NCI-H748 treated with DMSO at 0.1 percent for 48 hours (cell line): ENCODE measurements around the gene WNT9B.
"Not testable (repeated sequence)": the region's sequence is repeated elsewhere in the genome, so short reads cannot be mapped to it uniquely, and the experiment has no call there.

Source experiments
- DNase-seq: peaks from one replicate; lab custom pipeline; 2025; lab: John Stamatoyannopoulos, UW

Gene WNT9B

DNA sequence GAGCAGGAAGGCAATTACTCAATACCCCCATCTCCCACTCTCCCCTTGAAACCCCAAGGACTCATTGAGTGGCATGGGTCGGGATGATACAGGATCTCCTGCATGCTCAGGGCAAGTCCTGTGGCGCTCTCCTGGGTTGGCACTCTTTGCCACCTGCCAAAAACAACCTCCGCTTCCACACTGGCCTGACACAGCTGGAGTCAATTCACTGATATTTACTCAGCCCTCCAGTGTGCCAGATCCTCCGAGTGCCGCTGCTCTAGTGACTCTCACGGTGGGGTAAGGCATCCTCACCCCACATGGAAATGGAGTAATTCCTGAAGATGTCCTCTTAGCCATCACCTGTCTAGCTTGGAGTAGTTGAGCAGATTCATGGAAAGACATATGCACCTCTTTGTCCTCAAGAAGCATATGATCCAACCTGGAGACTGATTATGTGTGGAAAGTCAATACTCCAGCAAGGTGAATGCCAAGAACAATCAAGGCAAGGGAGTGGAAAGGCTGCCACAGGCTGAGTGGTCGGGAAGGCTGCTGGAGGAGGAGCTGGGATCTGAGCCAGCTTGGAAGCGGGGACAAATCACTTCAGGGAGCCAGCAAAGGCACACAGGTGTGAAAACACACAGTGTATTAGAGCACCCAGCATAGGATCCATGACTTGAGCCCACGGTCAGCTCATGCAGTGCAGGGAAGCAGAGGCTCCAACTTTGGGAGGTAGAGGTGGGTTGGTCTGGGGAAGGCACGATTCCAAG is 59.0 kb downstream of the WNT9B start:
- no peak for DNase-seq

- DNase-seq, result no peak
Measured at GRCh38 chr17:46911311-46911710, 59.9 kb downstream of the WNT9B start.

DNA sequence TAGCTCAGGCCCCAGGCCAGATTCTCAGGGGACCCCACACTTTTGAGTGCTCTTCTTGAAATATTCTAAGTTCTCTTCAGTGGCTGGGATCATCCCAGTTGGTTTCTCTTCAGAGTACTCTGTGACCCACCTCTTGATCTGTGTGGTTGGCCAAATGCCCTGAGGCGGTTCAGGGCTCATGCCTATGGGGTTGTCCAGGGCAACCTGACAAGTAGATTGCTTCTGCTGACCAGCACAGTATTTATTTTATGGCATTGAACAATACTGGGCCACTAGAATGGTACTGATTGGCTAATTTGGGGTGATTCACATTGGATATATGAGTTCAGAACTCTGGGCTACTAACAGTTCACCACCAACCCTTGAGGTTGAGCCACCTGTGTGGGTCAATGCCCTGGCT is 64.2 kb downstream of the WNT9B start:
- DNase-seq, result no peak

- no peak for DNase-seq
Measured at GRCh38 chr17:46916211-46916610, 64.8 kb downstream of the WNT9B start.

GRCh38 chr17:46916623-46917022 is 65.2 kb downstream of the WNT9B start:
- no peak for DNase-seq

DNA sequence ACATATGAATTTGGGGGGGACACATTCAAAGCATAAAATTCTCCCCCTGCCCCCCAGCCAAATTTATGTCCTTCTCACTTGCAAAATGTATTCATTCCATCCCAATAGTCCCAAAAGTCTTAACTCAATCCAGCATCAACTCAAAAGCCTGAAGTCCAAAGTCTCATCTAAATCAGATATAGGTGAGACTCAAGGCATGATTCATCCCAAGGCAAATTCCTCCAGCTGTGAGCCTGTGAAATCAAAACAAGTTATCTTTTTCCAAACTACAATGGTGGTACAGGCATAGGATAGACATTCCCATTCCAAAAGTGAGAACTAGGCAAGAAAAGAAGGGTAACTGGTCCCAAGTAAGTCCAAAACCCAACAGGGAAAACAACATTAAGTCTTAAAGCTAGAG is 65.7 kb downstream of the WNT9B start:
- DNase-seq, result no peak

- DNase-seq, result no peak
Measured at GRCh38 chr17:46917516-46917915, 66.1 kb downstream of the WNT9B start.

DNA sequence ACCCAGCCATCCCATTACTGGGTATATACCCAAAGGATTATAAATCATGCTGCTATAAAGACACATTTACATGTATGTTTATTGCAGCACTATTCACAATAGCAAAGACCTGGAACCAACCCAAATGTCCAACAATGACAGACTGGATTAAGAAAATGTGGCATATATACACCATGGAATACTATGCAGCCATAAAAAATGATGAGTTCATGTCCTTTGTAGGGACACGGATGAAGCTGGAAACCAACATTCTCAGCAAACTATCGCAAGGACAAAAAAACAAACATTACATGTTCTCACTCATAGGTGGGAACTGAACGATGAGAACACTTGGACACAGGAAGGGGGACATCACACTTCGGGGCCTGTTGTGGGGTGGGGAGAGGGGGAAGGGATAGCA is 70.6 kb downstream of the WNT9B start:
- not testable (repeated sequence) for DNase-seq

DNA sequence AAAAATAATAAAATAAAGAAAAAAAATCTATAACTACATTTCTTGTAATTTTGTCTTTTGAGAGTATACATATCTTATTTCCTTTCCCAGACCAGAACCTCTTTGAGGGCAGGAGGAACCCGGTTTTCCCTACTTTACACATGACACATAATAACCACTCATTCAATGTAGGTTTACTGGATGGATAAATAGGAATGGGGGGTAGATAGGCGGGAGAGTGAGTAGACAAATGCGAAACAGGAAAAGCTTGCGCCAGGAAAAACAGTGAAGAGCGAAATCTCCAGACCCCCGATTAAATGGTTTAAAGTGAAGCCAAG is 71.1 kb downstream of the WNT9B start:
- no peak for DNase-seq

- peak; percentile 90 for DNase-seq
Measured at GRCh38 chr17:46922804-46923635, 71.6 kb downstream of the WNT9B start, which contains the start of gene GOSR2. Gene GOSR2, plus strand, starts transcription at chr17:46923160. Its CDS starts 33 bp downstream, at chr17:46923193.

DNA sequence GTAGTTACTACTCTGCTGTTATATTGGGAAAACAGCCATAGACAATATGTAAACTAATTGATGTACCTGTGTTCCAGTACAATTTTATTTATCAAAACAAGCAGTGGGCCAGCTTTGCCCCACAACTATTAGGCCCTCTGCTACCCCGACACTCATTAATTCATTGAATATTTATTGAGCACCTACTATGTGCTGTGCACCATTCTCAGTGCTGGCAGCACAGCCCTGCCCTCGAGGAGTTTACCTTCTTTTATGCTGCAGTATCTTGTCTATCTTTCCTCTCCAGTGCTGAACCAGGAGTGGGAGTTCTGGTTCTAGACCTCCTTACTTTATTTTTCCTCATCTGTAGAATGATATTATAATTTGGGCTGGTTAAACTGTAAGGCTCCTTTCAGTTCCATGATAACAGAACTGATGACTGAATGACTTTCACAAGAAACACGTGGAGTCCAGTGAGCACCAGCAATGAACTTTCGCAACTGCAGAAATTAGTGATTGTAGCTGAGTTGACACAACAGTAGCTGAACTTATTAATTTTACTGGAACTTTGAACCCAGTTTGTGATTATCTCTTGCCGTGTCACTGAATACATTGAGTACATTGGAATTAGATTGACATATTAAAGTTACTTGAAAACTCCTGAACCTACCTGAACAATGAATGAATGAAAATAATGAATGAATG is 73.9 kb downstream of the WNT9B start:
- DNase-seq, result no peak

GRCh38 chr17:46928467-46929261 is 77.3 kb downstream of the WNT9B start:
- DNase-seq, result no peak

DNA sequence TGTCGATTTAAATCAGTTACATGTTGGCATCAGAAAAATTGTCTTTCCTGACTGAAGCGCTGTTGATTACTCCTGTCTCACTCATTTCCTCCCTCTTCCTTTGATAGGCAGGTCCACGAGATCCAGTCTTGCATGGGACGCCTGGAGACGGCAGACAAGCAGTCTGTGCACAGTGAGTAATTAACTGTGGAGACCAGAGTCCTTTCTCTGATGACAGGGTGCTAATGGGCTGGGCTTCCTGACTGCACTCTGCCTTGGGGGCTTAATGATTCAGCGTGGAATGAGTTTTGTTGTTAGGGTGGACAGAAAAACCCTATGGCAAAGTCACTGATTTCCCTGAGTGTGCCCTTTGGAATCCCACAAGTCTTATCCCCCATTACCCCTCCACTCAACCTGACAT is 78.0 kb downstream of the WNT9B start:
- no peak for DNase-seq

- DNase-seq, result no peak
Measured at GRCh38 chr17:46930051-46930450, 78.7 kb downstream of the WNT9B start.

DNA sequence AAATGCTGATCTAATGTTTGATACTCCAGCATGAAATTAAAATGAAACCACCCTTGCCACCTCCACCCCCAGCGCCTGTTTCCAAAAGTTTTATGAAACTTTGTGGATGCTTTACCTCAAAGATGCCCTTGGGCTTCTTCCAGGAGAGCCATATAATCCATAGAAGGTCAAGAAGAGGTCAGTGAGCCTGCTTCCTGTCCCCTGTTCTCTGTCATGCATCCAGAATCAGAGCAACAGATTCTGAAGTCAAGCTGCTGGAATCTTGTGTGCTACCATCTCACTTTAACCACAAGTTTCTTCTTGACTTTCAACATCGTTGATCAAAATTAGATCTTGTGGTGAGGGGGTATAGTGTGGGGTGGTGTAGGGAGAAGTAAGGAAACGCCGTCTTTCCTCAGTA is 80.2 kb downstream of the WNT9B start:
- DNase-seq, result no peak

DNA sequence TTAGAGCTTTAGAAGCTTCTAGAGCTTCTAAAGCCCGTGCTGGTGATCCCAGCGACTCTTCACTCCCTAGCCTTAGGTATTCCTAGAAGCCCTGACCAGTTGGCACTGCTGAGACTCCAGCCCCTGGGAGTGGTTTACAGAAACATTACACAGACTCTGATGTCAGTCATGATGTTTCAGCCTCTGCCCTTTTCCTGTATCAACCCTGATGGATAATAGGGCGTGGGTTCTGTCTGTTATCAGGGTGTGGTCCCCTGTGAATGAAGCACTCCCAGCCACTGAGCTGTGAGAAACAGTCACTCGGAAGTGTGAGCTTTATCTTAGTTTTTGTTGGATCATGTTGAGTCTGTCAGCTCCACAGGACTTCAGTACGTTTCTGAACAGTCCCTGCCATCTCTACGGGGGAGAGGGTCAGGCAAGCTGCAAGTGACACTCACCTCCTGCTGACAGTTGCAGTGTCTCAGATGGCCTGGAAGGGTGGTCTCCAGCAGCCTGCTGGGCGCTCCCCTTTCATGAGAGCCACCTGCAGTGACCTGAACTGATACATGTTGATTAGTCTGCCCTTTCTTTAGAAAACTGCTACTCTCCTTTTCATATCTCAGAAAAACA is 84.4 kb downstream of the WNT9B start:
- DNase-seq, result no peak
